ENCODE results near the gene AIP. TPM values are rescaled to one million over a fixed set of nuclear protein-coding genes. Genes with fewer than 3 reads are reported as not detected.

AIP gene
- total RNA-seq, 1 experiment from 2014 or later: 35.6 TPM

DNA sequence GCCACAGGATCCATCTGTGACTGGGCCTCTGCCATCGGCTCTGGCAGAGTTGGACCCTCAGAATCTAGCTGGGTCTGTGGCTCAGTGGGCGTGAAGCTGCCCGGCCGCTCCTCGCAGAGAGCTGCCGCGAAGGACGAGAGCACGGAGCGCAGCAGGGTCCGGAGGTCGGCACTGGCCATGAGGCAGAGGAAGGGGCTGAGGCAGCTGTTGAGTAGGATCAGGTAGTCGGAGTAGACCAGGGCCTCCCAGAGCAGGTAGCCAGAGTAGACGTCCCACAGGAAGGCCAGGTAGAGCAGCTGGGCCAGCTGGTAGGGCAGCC lies 31.2 kb upstream of the AIP start:
- Mint-ChIP-seq H3K4me3 (peak overlapping the region in 1 of 2 experiments; percentile 45; a peak in 1 of 5 replicates), H3K36me3 (ENCODE audit: insufficient read depth in 1 of 3, low read depth in 3 of 3) (no peaks in the 10 kb centered on the region; a peak in 1 of 7 replicates), H3K27ac (peak overlapping the region in 1 of 3 experiments; percentile 68; a peak in 1 of 7 replicates), H3K27me3 (ENCODE audit: low read depth) (peaks cover 11% of the 10 kb centered on the region), H3K4me1 (0 out of 4 replicates have a peak, but pooled peaks cover 2 to 4% of the 10 kb centered on the region in 2 experiments), H3K9me3 (no peaks in the 10 kb centered on the region; a peak in 1 of 5 replicates)
- H3K23me2 ChIP-seq (ENCODE audit: insufficient read length, low read depth, low read length, poor library complexity, severe bottlenecking): peaks cover 3% of the 10 kb centered on the region
- H4K5ac ChIP-seq (ENCODE audit: insufficient read length, low read depth, low read length): no peak overlapping the region
- H3K14ac ChIP-seq (ENCODE audit: insufficient read depth, low read length): no peak overlapping the region; the same call in 1 of the 2 replicates
- no peaks in the 10 kb centered on the region for H3K9me3 ChIP-seq (ENCODE audit: control insufficient read depth, low read depth, low read length)
- H3K56ac ChIP-seq (ENCODE audit: insufficient read length, low read depth, low read length): no peak overlapping the region
- H2BK12ac ChIP-seq (ENCODE audit: insufficient read length, low read depth, low read length): no peak overlapping the region
- H3K27me3 ChIP-seq (ENCODE audit: insufficient read depth, low read length): no peaks in the 10 kb centered on the region
- no peak overlapping the region for H3K27ac ChIP-seq (ENCODE audit: insufficient read length, low read depth, low read length)
- no peak overlapping the region for H2BK20ac ChIP-seq (ENCODE audit: low read depth, low read length, poor library complexity, severe bottlenecking)
- no peak overlapping the region for H3K9ac ChIP-seq (ENCODE audit: extremely low read depth, insufficient read length, low read length)
- no peaks in the 10 kb centered on the region for H3K79me1 ChIP-seq (ENCODE audit: insufficient read depth, low read depth, low read length, poor library complexity, severe bottlenecking)
- no peak overlapping the region for H2BK15ac ChIP-seq (ENCODE audit: low read depth, low read length)
- H2BK120ac ChIP-seq (ENCODE audit: low read depth, low read length, poor library complexity, severe bottlenecking): no peak overlapping the region
- no peak overlapping the region for H3T11ph ChIP-seq (ENCODE audit: low read length)
- no peak overlapping the region for H3K4me2 ChIP-seq (ENCODE audit: insufficient read depth, insufficient read length, low read length)
- no peaks in the 10 kb centered on the region for H3K79me2 ChIP-seq (ENCODE audit: insufficient read depth, low read length)
- no CpG with 5 or more reads among the region's 14 CpGs for WGBS (ENCODE audit: extremely low coverage, insufficient read length, low lambda C conversion rate)
- no peak overlapping the region for H3K4ac ChIP-seq (ENCODE audit: low read depth, low read length)
- no peak overlapping the region for H4K8ac ChIP-seq (replicated peaks; ENCODE audit: insufficient read length, low read depth, low read length)
- H3K23ac ChIP-seq (ENCODE audit: insufficient read length, low read depth, low read length): no peak overlapping the region
- H4K20me1 ChIP-seq (ENCODE audit: control insufficient read depth, insufficient read depth, insufficient read length): no peaks in the 10 kb centered on the region
- no peak overlapping the region for H3K18ac ChIP-seq (ENCODE audit: insufficient read length, low read depth, low read length)
- H4K91ac ChIP-seq (ENCODE audit: insufficient read length, low read depth, low read length): no peak overlapping the region
- no peak overlapping the region for H2AFZ ChIP-seq (ENCODE audit: low read length)
- no peak overlapping the region for H2BK5ac ChIP-seq (ENCODE audit: insufficient read length, low read length)
- no peaks in the 10 kb centered on the region for H3K4me1 ChIP-seq (ENCODE audit: insufficient read depth, low read length)
- TF ChIP-seq, protein P1, sequence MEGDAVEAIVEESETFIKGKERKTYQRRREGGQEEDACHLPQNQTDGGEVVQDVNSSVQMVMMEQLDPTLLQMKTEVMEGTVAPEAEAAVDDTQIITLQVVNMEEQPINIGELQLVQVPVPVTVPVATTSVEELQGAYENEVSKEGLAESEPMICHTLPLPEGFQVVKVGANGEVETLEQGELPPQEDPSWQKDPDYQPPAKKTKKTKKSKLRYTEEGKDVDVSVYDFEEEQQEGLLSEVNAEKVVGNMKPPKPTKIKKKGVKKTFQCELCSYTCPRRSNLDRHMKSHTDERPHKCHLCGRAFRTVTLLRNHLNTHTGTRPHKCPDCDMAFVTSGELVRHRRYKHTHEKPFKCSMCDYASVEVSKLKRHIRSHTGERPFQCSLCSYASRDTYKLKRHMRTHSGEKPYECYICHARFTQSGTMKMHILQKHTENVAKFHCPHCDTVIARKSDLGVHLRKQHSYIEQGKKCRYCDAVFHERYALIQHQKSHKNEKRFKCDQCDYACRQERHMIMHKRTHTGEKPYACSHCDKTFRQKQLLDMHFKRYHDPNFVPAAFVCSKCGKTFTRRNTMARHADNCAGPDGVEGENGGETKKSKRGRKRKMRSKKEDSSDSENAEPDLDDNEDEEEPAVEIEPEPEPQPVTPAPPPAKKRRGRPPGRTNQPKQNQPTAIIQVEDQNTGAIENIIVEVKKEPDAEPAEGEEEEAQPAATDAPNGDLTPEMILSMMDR (conservative IDR thresholded peaks at IDR 0.05): no peak
- no peak for DNase-seq
- H2AK5ac ChIP-seq (ENCODE audit: insufficient read length, low read length): no peak overlapping the region

Measured in H9 (cell line).